ENCODE results near the gene DIP2B.

Gene DIP2B

GRCh38 chr12:50579757-50580267 lies 75.0 kb downstream of the DIP2B start:
- DNase-seq, result peak; percentile 33 to 52 (median 36)

- no peak for DNase-seq
Measured at GRCh38 chr12:50580436-50580835, 75.7 kb downstream of the DIP2B start.

GRCh38 chr12:50581226-50582184 lies 76.7 kb downstream of the DIP2B start:
- DNase-seq, result peak in 2 of 3 donors; percentile 15 to 28

GRCh38 chr12:50584135-50584534 lies 79.3 kb downstream of the DIP2B start:
- DNase-seq, result no peak

GRCh38 chr12:50589650-50590435 lies 85.1 kb downstream of the DIP2B start:
- DNase-seq, result no peak

GRCh38 chr12:50590869-50591268 lies 86.1 kb downstream of the DIP2B start:
- no peak for DNase-seq

GRCh38 chr12:50595667-50596066 lies 90.9 kb downstream of the DIP2B start:
- no peak for DNase-seq

GRCh38 chr12:50597200-50598195 lies 92.7 kb downstream of the DIP2B start:
- DNase-seq, result peak; percentile 69 to 85 (median 82)

GRCh38 chr12:50598321-50598862 lies 93.6 kb downstream of the DIP2B start:
- DNase-seq, result peak; percentile 20 to 34 (median 32)

GRCh38 chr12:50599366-50600095 lies 94.7 kb downstream of the DIP2B start:
- DNase-seq, result no peak

- DNase-seq, result no peak
Measured at GRCh38 chr12:50600364-50600763, 95.6 kb downstream of the DIP2B start.

- DNase-seq, result no peak
Measured at GRCh38 chr12:50603817-50604639, 99.2 kb downstream of the DIP2B start.

GRCh38 chr12:50604640-50604920 lies 99.8 kb downstream of the DIP2B start:
- DNase-seq, result no peak

GRCh38 chr12:50606675-50607375 lies 102.0 kb downstream of the DIP2B start:
- DNase-seq, result peak in 1 of 3 donors; percentile 34

- no peak for DNase-seq
Measured at GRCh38 chr12:50609292-50609874, 104.6 kb downstream of the DIP2B start.

- no peak for DNase-seq
Measured at GRCh38 chr12:50610171-50610570, 105.4 kb downstream of the DIP2B start.

- peak; percentile 33 to 43 (median 37) for DNase-seq
Measured at GRCh38 chr12:50611021-50611744, 106.4 kb downstream of the DIP2B start.

GRCh38 chr12:50612882-50613281 lies 108.1 kb downstream of the DIP2B start:
- DNase-seq, result no peak

- DNase-seq, result no peak
Measured at GRCh38 chr12:50613463-50613862, 108.7 kb downstream of the DIP2B start.
